ENCODE measurements around the gene FOXA2.

The FOXA2 gene

GRCh38 chr20:22536141-22536828 lies 48.1 kb downstream of the FOXA2 start:
- DNase-seq = no peak

GRCh38 chr20:22535483-22535882 lies 48.9 kb downstream of the FOXA2 start:
- no peak for DNase-seq

GRCh38 chr20:22533823-22534751 lies 50.3 kb downstream of the FOXA2 start:
- DNase-seq = no peak

GRCh38 chr20:22532598-22532997 lies 51.8 kb downstream of the FOXA2 start:
- no peak for DNase-seq

GRCh38 chr20:22531756-22532155 lies 52.6 kb downstream of the FOXA2 start:
- DNase-seq = no peak

GRCh38 chr20:22531056-22531615 lies 53.2 kb downstream of the FOXA2 start:
- DNase-seq = no peak

Data from NCI-H2029 (cell line).